ENCODE measurements around the gene SMIM41. TPM values are rescaled to one million over a fixed set of nuclear protein-coding genes. Genes with fewer than 3 reads are reported as not detected.

Gene SMIM41
- total RNA-seq, 1 donor, result under 0.01 TPM

DNA sequence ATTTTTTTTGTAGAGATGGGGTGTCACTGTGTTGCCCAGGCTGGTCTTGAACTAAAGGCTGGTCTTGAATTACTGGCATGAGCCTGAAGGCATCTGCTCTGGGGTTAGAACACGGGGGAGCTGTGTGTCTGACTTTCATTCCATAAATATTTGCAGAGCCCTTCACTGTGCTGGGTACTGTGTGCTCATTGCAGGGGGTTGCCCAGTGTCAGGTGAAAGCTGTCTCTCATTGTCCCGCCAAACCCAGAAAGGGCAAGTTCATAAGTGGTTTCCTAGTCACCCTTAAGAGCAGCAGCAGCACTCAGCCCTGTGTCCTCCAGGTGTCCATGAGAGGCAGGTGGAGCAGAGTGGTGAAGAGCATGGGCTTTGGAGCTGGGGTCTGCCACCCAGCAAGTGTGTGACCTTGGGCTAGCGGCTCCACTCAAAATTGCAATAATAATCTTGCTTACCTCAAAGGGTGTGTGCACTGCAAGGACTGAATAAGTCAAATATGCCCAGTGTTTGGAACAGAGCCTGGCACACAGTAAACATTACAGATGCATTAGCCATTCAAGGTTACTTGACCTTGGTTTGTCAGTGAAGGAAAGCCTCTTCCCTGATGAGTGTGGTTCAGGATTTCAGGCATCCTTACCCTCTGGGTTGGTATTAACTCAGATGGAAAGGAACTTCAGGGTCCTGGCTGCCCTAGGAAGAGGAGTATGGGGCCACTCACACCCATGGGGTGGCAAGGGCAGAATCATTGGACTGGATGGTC, 4.4 kb upstream of the SMIM41 start:
- H3K9me3 ChIP-seq (ENCODE audit: low read depth, low read length), result no peaks in the 10 kb centered on the region
- H3K4me1 ChIP-seq (ENCODE audit: insufficient read depth, low read length), result peaks cover 46% of the 10 kb centered on the region
- DNase-seq (ENCODE audit: insufficient read length, low spot score, missing footprints), result peak; percentile 93
- H3K4me3 ChIP-seq (ENCODE audit: insufficient read depth, low read length), result no peak overlapping the region
- peaks cover 89% of the 10 kb centered on the region for H4K20me1 ChIP-seq (ENCODE audit: insufficient read depth, low read length)
- H3K36me3 ChIP-seq (ENCODE audit: insufficient read depth, low read length), result peaks cover 65% of the 10 kb centered on the region
- no peak overlapping the region for H2AFZ ChIP-seq (ENCODE audit: low read length)
- H3K4me2 ChIP-seq (ENCODE audit: insufficient read depth, low read length), result peak overlapping the region; percentile 21
- peaks cover 86% of the 10 kb centered on the region for H3K79me2 ChIP-seq (ENCODE audit: insufficient read depth, low read length)
- TF ChIP-seq, protein P1, sequence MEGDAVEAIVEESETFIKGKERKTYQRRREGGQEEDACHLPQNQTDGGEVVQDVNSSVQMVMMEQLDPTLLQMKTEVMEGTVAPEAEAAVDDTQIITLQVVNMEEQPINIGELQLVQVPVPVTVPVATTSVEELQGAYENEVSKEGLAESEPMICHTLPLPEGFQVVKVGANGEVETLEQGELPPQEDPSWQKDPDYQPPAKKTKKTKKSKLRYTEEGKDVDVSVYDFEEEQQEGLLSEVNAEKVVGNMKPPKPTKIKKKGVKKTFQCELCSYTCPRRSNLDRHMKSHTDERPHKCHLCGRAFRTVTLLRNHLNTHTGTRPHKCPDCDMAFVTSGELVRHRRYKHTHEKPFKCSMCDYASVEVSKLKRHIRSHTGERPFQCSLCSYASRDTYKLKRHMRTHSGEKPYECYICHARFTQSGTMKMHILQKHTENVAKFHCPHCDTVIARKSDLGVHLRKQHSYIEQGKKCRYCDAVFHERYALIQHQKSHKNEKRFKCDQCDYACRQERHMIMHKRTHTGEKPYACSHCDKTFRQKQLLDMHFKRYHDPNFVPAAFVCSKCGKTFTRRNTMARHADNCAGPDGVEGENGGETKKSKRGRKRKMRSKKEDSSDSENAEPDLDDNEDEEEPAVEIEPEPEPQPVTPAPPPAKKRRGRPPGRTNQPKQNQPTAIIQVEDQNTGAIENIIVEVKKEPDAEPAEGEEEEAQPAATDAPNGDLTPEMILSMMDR (IDR thresholded peaks at IDR 0.05; ENCODE audit: extremely low read depth, low read depth, low read length), result no peak
- H3K27me3 ChIP-seq (ENCODE audit: insufficient read depth, low read length), result no peaks in the 10 kb centered on the region
- H3K27ac ChIP-seq (ENCODE audit: low read depth, low read length), result peak overlapping the region; percentile 42

DNA sequence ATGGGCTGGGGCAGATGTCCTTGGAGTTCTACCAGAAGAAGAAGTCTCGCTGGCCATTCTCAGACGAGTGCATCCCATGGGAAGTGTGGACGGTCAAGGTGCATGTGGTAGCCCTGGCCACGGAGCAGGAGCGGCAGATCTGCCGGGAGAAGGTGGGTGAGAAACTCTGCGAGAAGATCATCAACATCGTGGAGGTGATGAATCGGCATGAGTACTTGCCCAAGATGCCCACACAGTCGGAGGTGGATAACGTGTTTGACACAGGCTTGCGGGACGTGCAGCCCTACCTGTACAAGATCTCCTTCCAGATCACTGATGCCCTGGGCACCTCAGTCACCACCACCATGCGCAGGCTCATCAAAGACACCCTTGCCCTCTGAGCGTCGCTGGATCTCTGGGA, 2.7 kb upstream of the SMIM41 start:
- DNase-seq (ENCODE audit: insufficient read length, low spot score, missing footprints), result no peak
- Histone ChIP-seq H3K4me3 (ENCODE audit: insufficient read depth, low read length) (no peak overlapping the region), H3K9me3 (ENCODE audit: low read depth, low read length) (no peaks in the 10 kb centered on the region), H4K20me1 (ENCODE audit: insufficient read depth, low read length) (peaks cover 73% of the 10 kb centered on the region), H2AFZ (ENCODE audit: low read length) (no peak overlapping the region), H3K4me1 (ENCODE audit: insufficient read depth, low read length) (peaks cover 44% of the 10 kb centered on the region), H3K4me2 (ENCODE audit: insufficient read depth, low read length) (no peak overlapping the region), H3K27me3 (ENCODE audit: insufficient read depth, low read length) (no peaks in the 10 kb centered on the region), H3K27ac (ENCODE audit: low read depth, low read length) (no peak overlapping the region), H3K79me2 (ENCODE audit: insufficient read depth, low read length) (peaks cover 70% of the 10 kb centered on the region), H3K36me3 (ENCODE audit: insufficient read depth, low read length) (peaks cover 65% of the 10 kb centered on the region)
- TF ChIP-seq, protein P1 (IDR thresholded peaks at IDR 0.05; ENCODE audit: extremely low read depth, low read depth, low read length), result no peak

DNA sequence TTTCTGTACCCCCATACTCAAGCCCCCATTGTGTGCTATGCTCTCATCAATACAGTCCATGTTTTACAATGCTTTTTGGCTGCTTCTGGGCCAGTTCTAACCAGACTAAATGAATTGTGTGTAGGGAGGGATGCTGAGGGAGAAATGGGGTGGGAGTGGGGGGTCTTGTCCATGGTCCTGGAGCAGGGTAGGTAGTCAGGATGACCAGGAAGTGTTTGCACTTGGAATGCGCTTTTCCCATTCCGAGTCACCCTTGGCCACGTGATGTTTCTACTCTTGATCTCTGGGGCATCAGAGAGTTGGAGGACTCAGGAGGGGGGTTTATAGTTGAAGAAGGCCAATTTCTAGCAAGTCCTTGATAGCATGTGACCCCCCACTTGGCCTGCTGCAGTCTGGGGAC, 1.2 kb upstream of the SMIM41 start:
- H3K4me3 ChIP-seq (ENCODE audit: insufficient read depth, low read length), result no peak overlapping the region
- H4K20me1 ChIP-seq (ENCODE audit: insufficient read depth, low read length), result peaks cover 69% of the 10 kb centered on the region
- H3K27ac ChIP-seq (ENCODE audit: low read depth, low read length), result no peak overlapping the region
- H3K4me1 ChIP-seq (ENCODE audit: insufficient read depth, low read length), result peaks cover 49% of the 10 kb centered on the region
- H3K79me2 ChIP-seq (ENCODE audit: insufficient read depth, low read length), result peaks cover 55% of the 10 kb centered on the region
- TF ChIP-seq, protein P1 (IDR thresholded peaks at IDR 0.05; ENCODE audit: extremely low read depth, low read depth, low read length), result no peak
- no peaks in the 10 kb centered on the region for H3K27me3 ChIP-seq (ENCODE audit: insufficient read depth, low read length)
- peak; percentile 35 for DNase-seq (ENCODE audit: insufficient read length, low spot score, missing footprints)
- H3K9me3 ChIP-seq (ENCODE audit: low read depth, low read length), result no peaks in the 10 kb centered on the region
- H3K36me3 ChIP-seq (ENCODE audit: insufficient read depth, low read length), result peaks cover 51% of the 10 kb centered on the region
- H3K4me2 ChIP-seq (ENCODE audit: insufficient read depth, low read length), result no peak overlapping the region
- no peak overlapping the region for H2AFZ ChIP-seq (ENCODE audit: low read length)

DNA sequence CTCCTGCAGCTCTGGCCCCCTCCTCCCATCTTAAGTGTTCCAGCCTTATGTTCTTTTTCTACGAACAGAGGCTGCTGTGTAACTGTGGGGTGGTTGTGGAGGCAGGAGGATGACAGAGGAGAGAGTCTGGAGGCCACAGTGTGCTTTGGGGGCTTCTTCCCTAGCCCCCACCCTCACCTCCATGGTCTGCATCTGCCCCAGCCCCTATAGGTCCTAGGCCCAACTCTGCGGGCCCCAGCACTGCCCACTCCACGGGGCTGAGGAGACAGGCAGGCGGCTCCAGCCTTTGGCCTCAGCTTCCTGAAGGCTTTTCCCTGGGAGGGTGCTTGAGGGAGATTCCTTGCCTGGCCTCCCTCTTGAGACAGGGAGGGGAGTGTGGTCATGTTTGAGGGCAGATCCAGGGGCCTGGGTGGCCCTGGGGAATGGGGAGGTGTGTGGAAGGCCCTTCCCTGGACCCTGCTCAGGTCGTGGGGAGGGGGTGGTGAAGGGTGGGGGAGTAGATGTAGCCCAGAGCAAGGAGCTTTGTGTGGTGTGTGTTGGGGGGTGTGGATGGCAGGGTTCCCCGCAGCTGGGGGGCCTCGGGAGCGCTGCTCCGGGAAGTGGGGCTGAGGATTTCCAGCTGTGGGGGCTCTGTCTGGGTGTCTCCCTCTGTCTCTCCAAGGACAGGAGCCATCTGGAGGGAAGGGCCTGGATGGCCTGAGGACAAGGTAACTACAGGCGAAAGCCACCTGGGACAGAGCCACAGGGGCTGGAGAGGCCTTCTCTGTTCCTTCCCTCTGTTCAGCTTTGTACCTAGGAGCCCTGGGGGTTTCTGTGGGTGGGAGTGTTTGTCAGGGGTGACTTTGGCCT, 1.1 kb downstream of the SMIM41 start:
- Histone ChIP-seq H3K27me3 (ENCODE audit: insufficient read depth, low read length) (no peaks in the 10 kb centered on the region), H4K20me1 (ENCODE audit: insufficient read depth, low read length) (peaks cover 46% of the 10 kb centered on the region), H3K9me3 (ENCODE audit: low read depth, low read length) (no peaks in the 10 kb centered on the region), H3K4me2 (ENCODE audit: insufficient read depth, low read length) (no peak overlapping the region), H3K36me3 (ENCODE audit: insufficient read depth, low read length) (peaks cover 34% of the 10 kb centered on the region), H3K27ac (ENCODE audit: low read depth, low read length) (no peak overlapping the region), H3K79me2 (ENCODE audit: insufficient read depth, low read length) (peaks cover 32% of the 10 kb centered on the region), H3K4me1 (ENCODE audit: insufficient read depth, low read length) (peaks cover 26% of the 10 kb centered on the region), H2AFZ (ENCODE audit: low read length) (no peak overlapping the region), H3K4me3 (ENCODE audit: insufficient read depth, low read length) (no peak overlapping the region)
- DNase-seq (ENCODE audit: insufficient read length, low spot score, missing footprints), result peak; percentile 82
- TF ChIP-seq, protein P1 (IDR thresholded peaks at IDR 0.05; ENCODE audit: extremely low read depth, low read depth, low read length), result no peak

Measured in osteoblast (primary cell).